ENCODE results near the gene CDH18.
"Not testable (repeated sequence)": the region's sequence is repeated elsewhere in the genome, so short reads cannot be mapped to it uniquely, and the experiment has no call there.

CDH18 gene

DNA sequence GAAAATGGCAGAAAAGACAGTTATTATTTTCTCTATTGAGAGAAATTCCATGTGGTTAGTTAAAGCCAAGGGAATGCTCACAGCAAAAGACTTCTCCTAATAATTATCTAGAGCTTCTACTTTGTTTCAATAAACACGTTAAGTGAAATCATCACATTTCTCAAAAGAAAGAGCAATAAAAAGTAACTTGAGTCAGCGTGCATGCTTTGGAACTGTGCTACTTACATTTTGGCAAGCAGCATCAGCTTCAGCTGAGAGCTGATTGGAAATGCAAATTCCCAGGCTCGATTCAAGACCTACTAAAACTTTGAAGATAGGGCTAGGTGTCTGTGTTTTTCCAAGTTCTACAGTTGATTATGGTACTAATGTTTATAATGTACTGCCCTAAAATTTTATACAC lies 132.1 kb downstream of the CDH18 start:
- no peak for DNase-seq (ENCODE audit: low spot score)
- TF ChIP-seq, protein P1, sequence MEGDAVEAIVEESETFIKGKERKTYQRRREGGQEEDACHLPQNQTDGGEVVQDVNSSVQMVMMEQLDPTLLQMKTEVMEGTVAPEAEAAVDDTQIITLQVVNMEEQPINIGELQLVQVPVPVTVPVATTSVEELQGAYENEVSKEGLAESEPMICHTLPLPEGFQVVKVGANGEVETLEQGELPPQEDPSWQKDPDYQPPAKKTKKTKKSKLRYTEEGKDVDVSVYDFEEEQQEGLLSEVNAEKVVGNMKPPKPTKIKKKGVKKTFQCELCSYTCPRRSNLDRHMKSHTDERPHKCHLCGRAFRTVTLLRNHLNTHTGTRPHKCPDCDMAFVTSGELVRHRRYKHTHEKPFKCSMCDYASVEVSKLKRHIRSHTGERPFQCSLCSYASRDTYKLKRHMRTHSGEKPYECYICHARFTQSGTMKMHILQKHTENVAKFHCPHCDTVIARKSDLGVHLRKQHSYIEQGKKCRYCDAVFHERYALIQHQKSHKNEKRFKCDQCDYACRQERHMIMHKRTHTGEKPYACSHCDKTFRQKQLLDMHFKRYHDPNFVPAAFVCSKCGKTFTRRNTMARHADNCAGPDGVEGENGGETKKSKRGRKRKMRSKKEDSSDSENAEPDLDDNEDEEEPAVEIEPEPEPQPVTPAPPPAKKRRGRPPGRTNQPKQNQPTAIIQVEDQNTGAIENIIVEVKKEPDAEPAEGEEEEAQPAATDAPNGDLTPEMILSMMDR (IDR thresholded peaks at IDR 0.05; ENCODE audit: extremely low read depth, insufficient read depth, missing control alignments): no peak
- in situ Hi-C loops (cut with MboI; ENCODE audit: low pct_unique_long_range_greater_than_20kb, low sequenced_read_pairs, unreplicated experiment): no loop called here

GRCh38 chr5:19855453-19855852 lies 132.5 kb downstream of the CDH18 start:
- in situ Hi-C loops (cut with MboI; ENCODE audit: low pct_unique_long_range_greater_than_20kb, low sequenced_read_pairs, unreplicated experiment): no loop called here
- TF ChIP-seq, protein P1 (IDR thresholded peaks at IDR 0.05; ENCODE audit: extremely low read depth, insufficient read depth, missing control alignments): no peak
- DNase-seq (ENCODE audit: low spot score): no peak

- no peak for DNase-seq (ENCODE audit: low spot score)
- in situ Hi-C loops (cut with MboI; ENCODE audit: low pct_unique_long_range_greater_than_20kb, low sequenced_read_pairs, unreplicated experiment): no loop called here
- TF ChIP-seq, protein P1 (IDR thresholded peaks at IDR 0.05; ENCODE audit: extremely low read depth, insufficient read depth, missing control alignments): no peak
These were observed 133.0 kb downstream of the CDH18 start for GRCh38 chr5:19855031-19855430.

GRCh38 chr5:19853616-19854240 lies 134.3 kb downstream of the CDH18 start:
- no peak for DNase-seq (ENCODE audit: low spot score)

GRCh38 chr5:19837536-19838174 lies 150.3 kb downstream of the CDH18 start:
- TF ChIP-seq, protein P1 (IDR thresholded peaks at IDR 0.05; ENCODE audit: extremely low read depth, insufficient read depth, missing control alignments): no peak
- no peak for DNase-seq (ENCODE audit: low spot score)
- in situ Hi-C loops (cut with MboI; ENCODE audit: low pct_unique_long_range_greater_than_20kb, low sequenced_read_pairs, unreplicated experiment): no loop called here

More at GRCh38 chr5:19853616-19854240, 134.3 kb downstream of the CDH18 start:
- in situ Hi-C loops (cut with MboI; ENCODE audit: low pct_unique_long_range_greater_than_20kb, low sequenced_read_pairs, unreplicated experiment): no loop called here
- TF ChIP-seq, protein P1 (IDR thresholded peaks at IDR 0.05; ENCODE audit: extremely low read depth, insufficient read depth, missing control alignments): no peak

GRCh38 chr5:19835442-19835841 lies 152.6 kb downstream of the CDH18 start:
- in situ Hi-C loops (cut with MboI; ENCODE audit: low pct_unique_long_range_greater_than_20kb, low sequenced_read_pairs, unreplicated experiment): no loop called here
- DNase-seq (ENCODE audit: low spot score): no peak
- TF ChIP-seq, protein P1 (IDR thresholded peaks at IDR 0.05; ENCODE audit: extremely low read depth, insufficient read depth, missing control alignments): no peak

- in situ Hi-C loops (cut with MboI; ENCODE audit: low pct_unique_long_range_greater_than_20kb, low sequenced_read_pairs, unreplicated experiment); DNase-seq (ENCODE audit: low spot score): not testable (repeated sequence)
These were observed 175.3 kb downstream of the CDH18 start for GRCh38 chr5:19812720-19813119.

Measured in GM13977 (cell line).